HS-5 (cell line): ENCODE results near the gene SLC13A3.

Source experiments
- DNase-seq: peaks from one replicate; pipeline ENCODE4 v3.0.0-alpha.2; 2012; ENCODE audit warnings: low read depth

Gene SLC13A3

DNA sequence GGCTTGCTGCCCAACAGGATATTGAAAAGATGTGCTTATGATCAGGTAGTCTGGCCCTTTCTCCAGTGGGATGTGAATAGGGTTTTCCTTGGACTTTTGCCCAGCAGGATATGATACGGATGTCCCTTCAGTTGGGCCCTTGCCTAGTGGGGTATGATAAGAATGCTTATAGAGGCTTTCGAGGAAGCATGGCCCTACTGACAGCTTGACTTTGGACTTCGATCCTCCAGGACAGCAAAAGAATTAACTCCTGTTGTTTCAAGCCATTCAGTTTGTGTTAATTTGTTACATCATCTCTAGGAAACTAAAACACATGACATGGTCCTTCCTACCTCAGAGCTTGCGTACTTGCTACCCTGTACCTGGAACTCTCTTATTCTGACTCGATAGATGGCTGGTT is 128.2 kb downstream of the SLC13A3 start:
- no peak for DNase-seq

DNA sequence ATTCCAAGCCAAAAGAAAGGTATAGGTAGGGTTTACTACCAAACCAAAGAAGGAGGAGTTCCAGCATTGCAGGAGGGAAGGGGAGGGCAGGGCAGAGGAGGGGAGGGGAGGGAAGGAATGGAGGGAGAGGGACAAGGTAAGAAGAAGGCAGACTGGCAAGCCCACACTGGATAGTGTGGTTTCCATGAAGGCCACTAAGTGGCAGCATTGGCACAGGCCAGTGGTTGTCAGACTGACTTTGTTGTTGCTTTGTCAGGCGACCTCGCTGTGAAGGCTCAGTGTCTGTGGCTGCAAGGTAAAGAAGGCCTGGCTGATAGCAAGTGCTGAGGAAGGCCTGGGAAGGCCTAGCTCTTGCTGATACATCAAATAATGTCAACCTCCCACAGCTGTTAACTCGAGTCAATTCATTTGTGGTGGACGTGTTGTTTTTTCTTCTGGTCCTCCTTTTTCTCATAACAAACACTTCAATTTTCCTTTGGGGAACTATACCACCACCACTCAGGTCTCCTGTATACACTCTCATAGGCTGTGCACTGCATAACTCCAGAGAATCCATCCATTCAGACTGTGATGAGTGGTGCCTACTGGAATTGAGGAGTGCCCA is 130.2 kb downstream of the SLC13A3 start:
- DNase-seq: no peak

DNA sequence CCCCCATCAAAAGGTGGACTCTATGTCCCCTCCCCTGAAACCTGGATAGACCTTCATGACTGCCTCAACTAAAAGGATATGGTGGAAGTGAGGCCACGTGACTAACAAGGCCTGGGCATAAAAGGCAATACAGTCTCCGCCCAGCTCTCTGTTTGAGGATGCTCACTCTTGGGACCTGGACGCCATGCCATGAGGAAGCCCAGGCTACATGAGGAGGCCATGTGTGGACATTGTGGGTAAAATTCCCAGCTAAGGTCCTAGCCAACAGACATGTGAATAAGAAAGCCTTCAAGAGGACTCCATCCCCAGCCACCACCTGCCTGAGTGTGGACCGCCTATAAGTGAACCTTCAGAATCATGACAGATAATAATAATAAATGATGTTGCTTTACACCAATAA is 130.7 kb downstream of the SLC13A3 start:
- DNase-seq: no peak

DNA sequence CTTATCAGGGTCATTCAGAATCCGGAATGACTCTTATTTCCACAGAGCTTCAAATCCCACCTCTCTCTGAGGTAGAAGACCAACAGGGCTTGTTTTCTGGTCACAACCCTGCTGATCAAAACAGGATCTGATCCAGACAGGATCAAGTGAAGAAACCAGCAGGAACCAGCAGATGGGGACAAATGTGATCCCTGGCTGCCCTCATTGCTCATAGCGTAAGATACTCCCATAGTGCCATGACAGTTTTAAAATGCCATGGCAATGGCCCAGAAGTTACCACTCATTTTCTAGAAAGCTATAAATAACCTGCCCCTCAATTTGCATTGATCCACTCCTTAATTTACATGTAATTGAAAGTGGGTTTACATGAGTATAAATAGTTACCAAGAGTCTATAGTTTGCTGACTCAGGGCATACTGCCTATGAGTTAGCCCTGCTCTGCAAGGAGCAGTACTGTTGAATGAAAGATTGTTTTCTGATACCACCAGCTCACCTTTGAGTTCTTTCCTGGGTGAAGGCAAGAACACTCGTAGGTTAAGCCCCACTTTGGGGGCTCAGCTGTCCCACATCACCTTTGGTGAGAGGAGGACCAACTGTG is 131.7 kb downstream of the SLC13A3 start:
- no peak for DNase-seq

DNA sequence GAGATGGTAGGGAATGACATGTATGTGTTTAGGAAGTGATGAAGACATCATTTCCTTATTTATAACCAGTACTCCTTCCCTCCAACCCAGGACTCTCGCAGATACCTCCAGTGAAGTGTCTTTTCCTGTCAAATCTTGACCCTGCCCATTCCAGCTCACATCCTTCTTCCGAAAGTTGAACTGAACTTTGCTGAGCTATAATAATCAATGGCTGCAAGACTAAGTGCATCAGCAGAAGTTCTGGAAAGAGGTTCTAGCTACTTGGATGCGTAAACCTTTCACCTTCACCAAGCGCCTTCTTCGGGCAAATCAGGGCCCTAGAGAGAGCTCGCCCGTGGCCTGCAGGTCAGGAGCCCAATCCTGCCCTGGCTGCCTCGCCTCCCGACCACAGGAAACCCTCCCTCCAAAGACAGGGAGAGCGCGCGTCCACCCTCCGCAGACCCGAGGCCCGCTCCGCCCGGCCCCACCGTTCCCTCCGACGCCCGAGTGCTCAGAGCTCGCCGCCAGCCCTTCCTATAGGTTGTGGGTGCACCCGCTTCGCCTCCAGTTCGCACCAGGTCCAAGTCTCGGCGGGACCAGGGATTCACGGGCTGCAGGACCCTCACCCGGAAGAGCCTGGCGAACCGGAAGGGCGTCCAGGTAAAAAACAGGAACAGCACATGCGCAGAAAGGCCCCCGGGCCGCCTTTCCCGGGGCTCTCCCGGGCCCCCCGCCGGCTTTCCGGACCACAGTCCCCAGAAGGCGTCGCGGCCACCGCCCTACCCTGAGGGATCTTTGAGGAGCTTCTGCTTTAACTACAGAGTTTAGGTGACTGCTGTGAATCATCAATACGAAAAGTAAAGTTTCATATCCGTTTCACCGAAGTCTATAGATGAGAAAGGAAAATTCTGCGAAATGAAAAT is 138.1 kb downstream of the SLC13A3 start, which contains the start of gene ZNF334:
ZNF334 (minus strand) TSS at position 617 of the 902 bp plus-strand sequence. CDS start 1,457 bp downstream, outside the sequence.
- DNase-seq: no peak

DNA sequence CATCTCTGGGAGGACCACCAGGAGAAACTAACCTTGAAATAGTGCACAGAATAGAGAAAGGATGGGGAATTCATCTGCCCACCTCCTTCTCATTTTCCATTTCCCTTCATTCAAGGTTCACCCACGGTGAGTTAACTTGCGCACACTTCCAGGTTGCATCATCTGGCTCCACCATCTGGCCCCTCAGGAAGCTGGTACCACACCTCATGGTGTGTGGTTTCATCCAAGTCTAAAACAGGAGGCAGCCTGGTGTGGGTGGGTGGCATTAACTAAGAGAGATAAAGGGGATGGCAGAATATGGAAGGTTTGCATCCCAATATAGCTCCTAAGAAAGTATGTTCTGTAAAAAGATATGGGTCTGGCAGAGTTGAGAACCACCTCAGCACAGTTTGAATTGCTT is 141.7 kb downstream of the SLC13A3 start:
- DNase-seq: no peak
